Panc1 (cell line): ENCODE data around the gene LIPT2. TPM values are rescaled to one million over a fixed set of nuclear protein-coding genes. Genes with fewer than 3 reads are reported as not detected.

Experiments
- ATAC-seq: fragments of 200-7000 bp; cut with Tn5 transposase; 2 replicates; pipeline ENCODE4 v1.9.1; 2020; ENCODE audit warnings: mild to moderate bottlenecking, moderate library complexity
- BruUV-seq: library from RNA; stranded (reverse); fragments of 400-500 nt; replicated peaks from 2 replicates; lab custom pipeline; 2021; lab: Mats Ljungman, UMichigan
- CTCF ChIA-PET: fragments of 300-600 bp; sonication (Branson Sonifier 250); formaldehyde crosslinking; loops from one replicate; lab custom pipeline; 2022; ENCODE audit warnings: antibody characterized with exemption; lab: Charles Lee
- POLR2A ChIA-PET: fragments of 300-600 bp; sonication (Branson Sonifier 250); formaldehyde crosslinking; loops from one replicate; lab custom pipeline; 2022; ENCODE audit warnings: antibody characterized with exemption; lab: Charles Lee
- DNase-seq: peaks from one replicate; pipeline ENCODE4 v3.0.0-alpha.2; 2010; ENCODE audit warnings: low read depth, low spot score
- H3K27ac ChIP-seq: 2 replicates; pipeline ENCODE4 v1.5.1; 2011; ENCODE audit warnings: mild to moderate bottlenecking, low read length, inconsistent platforms
- H3K27me3 ChIP-seq: fragments of 200-500 bp; sonication (Bioruptor generic); 2 replicates; pipeline ENCODE4 v1.6.0; 2014; ENCODE audit warnings: low read length, inconsistent platforms; ENCODE audit not compliant: control insufficient read depth, insufficient read depth
- H3K36me3 ChIP-seq: fragments of 200-500 bp; sonication (Bioruptor generic); 2 replicates; pipeline ENCODE4 v1.5.1; 2014; ENCODE audit warnings: inconsistent platforms, mild to moderate bottlenecking, low read length, moderate library complexity; ENCODE audit not compliant: control insufficient read depth, insufficient read depth
- H3K4me1 ChIP-seq: 2 replicates; pipeline ENCODE4 v1.5.1; 2011; ENCODE audit warnings: inconsistent platforms, mild to moderate bottlenecking, low read length, moderate library complexity; ENCODE audit not compliant: control insufficient read depth, insufficient read depth
- H3K4me3 ChIP-seq, 2 experiments: 2 replicates each; pipeline ENCODE4 v1.5.1; 2011 to 2012; ENCODE audit warnings: low read depth in 2 of 2, low read length in 2 of 2, mild to moderate bottlenecking in 2 of 2, inconsistent platforms in 1 of 2, moderate library complexity in 1 of 2
- H3K9me3 ChIP-seq: fragments of 200-500 bp; sonication (Bioruptor generic); 2 replicates; pipeline ENCODE4 v1.5.1; 2014; ENCODE audit warnings: low read depth, mild to moderate bottlenecking, inconsistent platforms, low read length, moderate library complexity; ENCODE audit not compliant: control insufficient read depth, insufficient read depth
- POLR2AphosphoS5 ChIP-seq: IDR thresholded peaks from 2 replicates; pipeline ENCODE4 v1.6.1; 2012; ENCODE audit warnings: mild to moderate bottlenecking, low read depth, low read length, moderate library complexity
- SIN3A ChIP-seq: IDR thresholded peaks from 2 replicates; pipeline ENCODE4 v1.6.1; 2012; ENCODE audit warnings: low read depth, mild to moderate bottlenecking, low read length, moderate library complexity, borderline replicate concordance; ENCODE audit not compliant: insufficient read depth
- TCF7L2 ChIP-seq: IDR thresholded peaks from 2 replicates; pipeline ENCODE4 v1.6.1; 2011; ENCODE audit warnings: mild to moderate bottlenecking, low read depth, low read length, inconsistent platforms
- in situ Hi-C: cut with HindIII; loops from 2 replicates; pipeline ENCODE4 v1.10.0; 2016; ENCODE audit warnings: low sequenced_read_pairs, low pct_unique_long_range_greater_than_20kb
- intact Hi-C: fragments of 100-400 bp; cut with micrococcal nuclease; formaldehyde crosslinking; loops from one replicate; pipeline ENCODE4 v1.10.0; 2022; ENCODE audit not compliant: unreplicated experiment
- total RNA-seq: library from RNA; stranded (reverse); gene quantifications from one replicate; pipeline ENCODE4 v1.2.1, GENCODE V29; 2021; ENCODE audit not compliant: unreplicated experiment
- TF ChIP-seq, protein P1 (sequence below), 2 experiments: IDR thresholded peaks; 2 replicates each; pipeline ENCODE4 v1.6.1; 2011 to 2012; ENCODE audit warnings: low read depth in 2 of 2, control low read depth in 1 of 2, low read length in 1 of 2, mild to moderate bottlenecking in 1 of 2, moderate library complexity in 1 of 2; ENCODE audit not compliant: insufficient read depth in 1 of 2
- TF ChIP-seq, protein P2 (sequence below): fragments of 450-650 bp; IDR thresholded peaks from 2 replicates; pipeline ENCODE4 v1.5.1; 2017; ENCODE audit warnings: mild to moderate bottlenecking

Gene LIPT2
- total RNA-seq, 1 experiment from 2014 or later: 6.2 TPM

DNA sequence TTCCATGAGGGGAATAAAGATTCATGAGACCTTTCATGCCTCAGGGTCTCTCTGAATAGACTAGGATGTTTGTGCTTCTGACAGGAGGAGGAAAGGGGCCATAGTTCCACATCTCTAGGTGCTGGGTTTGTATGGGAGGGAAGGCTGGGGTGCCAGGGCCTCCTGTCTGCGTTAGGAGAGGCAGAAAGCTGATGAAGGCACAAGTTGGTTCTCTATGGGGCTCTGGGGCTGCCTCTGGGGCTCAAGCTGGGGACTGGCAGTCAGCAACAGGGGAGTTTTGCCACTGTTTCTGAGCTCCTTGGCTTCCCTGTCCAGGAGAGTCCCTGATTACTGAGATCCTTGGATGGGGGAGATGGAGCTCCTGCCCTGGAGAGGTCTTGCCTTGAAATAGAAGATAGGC, 30.3 kb downstream of the LIPT2 start:
- CTCF ChIA-PET: no interaction called here
- no peak overlapping the region for H3K27ac ChIP-seq
- no peak overlapping the region for H3K4me3 ChIP-seq
- DNase-seq: no peak
- ATAC-seq: no peak
- no peaks in the 10 kb centered on the region for H3K36me3 ChIP-seq
- no peaks in the 10 kb centered on the region for H3K4me1 ChIP-seq
- peaks cover 6% of the 10 kb centered on the region for H3K27me3 ChIP-seq
- no TSS peak for BruUV-seq
- TF ChIP-seq, protein P1, sequence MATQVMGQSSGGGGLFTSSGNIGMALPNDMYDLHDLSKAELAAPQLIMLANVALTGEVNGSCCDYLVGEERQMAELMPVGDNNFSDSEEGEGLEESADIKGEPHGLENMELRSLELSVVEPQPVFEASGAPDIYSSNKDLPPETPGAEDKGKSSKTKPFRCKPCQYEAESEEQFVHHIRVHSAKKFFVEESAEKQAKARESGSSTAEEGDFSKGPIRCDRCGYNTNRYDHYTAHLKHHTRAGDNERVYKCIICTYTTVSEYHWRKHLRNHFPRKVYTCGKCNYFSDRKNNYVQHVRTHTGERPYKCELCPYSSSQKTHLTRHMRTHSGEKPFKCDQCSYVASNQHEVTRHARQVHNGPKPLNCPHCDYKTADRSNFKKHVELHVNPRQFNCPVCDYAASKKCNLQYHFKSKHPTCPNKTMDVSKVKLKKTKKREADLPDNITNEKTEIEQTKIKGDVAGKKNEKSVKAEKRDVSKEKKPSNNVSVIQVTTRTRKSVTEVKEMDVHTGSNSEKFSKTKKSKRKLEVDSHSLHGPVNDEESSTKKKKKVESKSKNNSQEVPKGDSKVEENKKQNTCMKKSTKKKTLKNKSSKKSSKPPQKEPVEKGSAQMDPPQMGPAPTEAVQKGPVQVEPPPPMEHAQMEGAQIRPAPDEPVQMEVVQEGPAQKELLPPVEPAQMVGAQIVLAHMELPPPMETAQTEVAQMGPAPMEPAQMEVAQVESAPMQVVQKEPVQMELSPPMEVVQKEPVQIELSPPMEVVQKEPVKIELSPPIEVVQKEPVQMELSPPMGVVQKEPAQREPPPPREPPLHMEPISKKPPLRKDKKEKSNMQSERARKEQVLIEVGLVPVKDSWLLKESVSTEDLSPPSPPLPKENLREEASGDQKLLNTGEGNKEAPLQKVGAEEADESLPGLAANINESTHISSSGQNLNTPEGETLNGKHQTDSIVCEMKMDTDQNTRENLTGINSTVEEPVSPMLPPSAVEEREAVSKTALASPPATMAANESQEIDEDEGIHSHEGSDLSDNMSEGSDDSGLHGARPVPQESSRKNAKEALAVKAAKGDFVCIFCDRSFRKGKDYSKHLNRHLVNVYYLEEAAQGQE (IDR thresholded peaks at IDR 0.05; ENCODE audit: insufficient read depth in 1 of 2, low read depth in 2 of 2, low read length in 1 of 2): no peak
- in situ Hi-C loops (no loop called here), intact Hi-C loops (no loop called here)
- H3K9me3 ChIP-seq: no peaks in the 10 kb centered on the region
- POLR2A ChIA-PET: no interaction called here

DNA sequence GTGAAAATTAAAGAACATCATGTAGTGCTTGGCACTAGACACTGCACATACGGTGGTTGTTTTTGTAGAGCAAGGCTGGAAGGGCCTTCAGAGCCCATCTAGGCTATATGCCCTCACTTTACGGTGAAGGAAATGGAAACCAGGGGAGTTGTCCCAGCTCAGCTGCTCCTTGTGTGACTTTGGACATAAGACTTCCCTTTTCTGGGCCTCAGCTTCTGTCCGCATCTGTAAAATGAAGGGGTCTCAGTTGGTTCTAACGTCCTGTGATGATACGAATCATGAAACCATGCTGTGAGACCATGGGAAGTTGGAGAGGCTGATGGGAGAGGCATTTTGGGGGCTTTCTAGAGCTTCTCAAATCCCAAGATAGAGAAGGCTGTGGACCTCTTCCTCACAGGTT, 30.9 kb downstream of the LIPT2 start:
- intact Hi-C loops (no loop called here), in situ Hi-C loops (no loop called here)
- H3K27ac ChIP-seq: no peak overlapping the region
- CTCF ChIA-PET: interaction anchor here (0.9 kb wide), 1 partner anchor 13 kb away, joined by 3 read pairs; no protein-coding TSS in a partner anchor
- no peaks in the 10 kb centered on the region for H3K4me1 ChIP-seq
- POLR2A ChIA-PET: interaction anchor here (0.7 kb wide), 1 partner anchor 30 kb away, joined by 3 read pairs; no protein-coding TSS in a partner anchor
- no peaks in the 10 kb centered on the region for H3K9me3 ChIP-seq
- DNase-seq (no peak), ATAC-seq (no peak)
- H3K4me3 ChIP-seq: no peak overlapping the region
- H3K27me3 ChIP-seq: peaks cover 6% of the 10 kb centered on the region
- H3K36me3 ChIP-seq: no peaks in the 10 kb centered on the region
- BruUV-seq: no TSS peak
- TF ChIP-seq, protein P2, sequence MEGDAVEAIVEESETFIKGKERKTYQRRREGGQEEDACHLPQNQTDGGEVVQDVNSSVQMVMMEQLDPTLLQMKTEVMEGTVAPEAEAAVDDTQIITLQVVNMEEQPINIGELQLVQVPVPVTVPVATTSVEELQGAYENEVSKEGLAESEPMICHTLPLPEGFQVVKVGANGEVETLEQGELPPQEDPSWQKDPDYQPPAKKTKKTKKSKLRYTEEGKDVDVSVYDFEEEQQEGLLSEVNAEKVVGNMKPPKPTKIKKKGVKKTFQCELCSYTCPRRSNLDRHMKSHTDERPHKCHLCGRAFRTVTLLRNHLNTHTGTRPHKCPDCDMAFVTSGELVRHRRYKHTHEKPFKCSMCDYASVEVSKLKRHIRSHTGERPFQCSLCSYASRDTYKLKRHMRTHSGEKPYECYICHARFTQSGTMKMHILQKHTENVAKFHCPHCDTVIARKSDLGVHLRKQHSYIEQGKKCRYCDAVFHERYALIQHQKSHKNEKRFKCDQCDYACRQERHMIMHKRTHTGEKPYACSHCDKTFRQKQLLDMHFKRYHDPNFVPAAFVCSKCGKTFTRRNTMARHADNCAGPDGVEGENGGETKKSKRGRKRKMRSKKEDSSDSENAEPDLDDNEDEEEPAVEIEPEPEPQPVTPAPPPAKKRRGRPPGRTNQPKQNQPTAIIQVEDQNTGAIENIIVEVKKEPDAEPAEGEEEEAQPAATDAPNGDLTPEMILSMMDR: no peak
- TF ChIP-seq TCF7L2: no peak
- no peak for TF ChIP-seq SIN3A
- TF ChIP-seq POLR2AphosphoS5: no peak
- TF ChIP-seq, protein P1 (IDR thresholded peaks at IDR 0.05; ENCODE audit: insufficient read depth in 1 of 2, low read depth in 2 of 2, low read length in 1 of 2): no peak
